GM21515 (cell line): ENCODE results near the gene IKZF2.

Experiments
- ATAC-seq: cut with Tn5 transposase; IDR thresholded peaks from one replicate; pipeline ENCODE4 v1.9.1; 2021; ENCODE audit not compliant: unreplicated experiment

IKZF2 gene

GRCh38 chr2:213151437-213152064, at the start of gene IKZF2:
IKZF2 (minus strand) TSS chr2:213151612; CDS start chr2:213148629, 2,983 bp downstream.
- ATAC-seq, result peak; percentile 71

GRCh38 chr2:213199871-213200270, 48.5 kb upstream of the IKZF2 start:
- no peak for ATAC-seq

- ATAC-seq, result no peak
Measured at GRCh38 chr2:213189001-213189899, 37.8 kb upstream of the IKZF2 start.

GRCh38 chr2:213188533-213188867, 37.1 kb upstream of the IKZF2 start:
- ATAC-seq, result no peak

- ATAC-seq, result no peak
Measured at GRCh38 chr2:213187833-213188532, 36.6 kb upstream of the IKZF2 start.

GRCh38 chr2:213187386-213187785, 36.0 kb upstream of the IKZF2 start:
- no peak for ATAC-seq

GRCh38 chr2:213185147-213185822, 33.9 kb upstream of the IKZF2 start:
- ATAC-seq, result peak; percentile 95

- no peak for ATAC-seq
Measured at GRCh38 chr2:213181712-213182111, 30.3 kb upstream of the IKZF2 start.

GRCh38 chr2:213177679-213178078, 26.3 kb upstream of the IKZF2 start:
- no peak for ATAC-seq

GRCh38 chr2:213175673-213176247, 24.3 kb upstream of the IKZF2 start:
- ATAC-seq, result no peak

GRCh38 chr2:213172641-213173040, 21.2 kb upstream of the IKZF2 start:
- ATAC-seq, result no peak

- ATAC-seq, result no peak
Measured at GRCh38 chr2:213171147-213171546, 19.7 kb upstream of the IKZF2 start.

- no peak for ATAC-seq
Measured at GRCh38 chr2:213167271-213167930, 16.0 kb upstream of the IKZF2 start.

GRCh38 chr2:213166109-213166508, 14.7 kb upstream of the IKZF2 start:
- peak; percentile 99 for ATAC-seq

- no peak for ATAC-seq
Measured at GRCh38 chr2:213164263-213164662, 12.9 kb upstream of the IKZF2 start.

GRCh38 chr2:213162516-213163118, 11.2 kb upstream of the IKZF2 start:
- no peak for ATAC-seq

- ATAC-seq, result no peak
Measured at GRCh38 chr2:213161759-213162515, 10.5 kb upstream of the IKZF2 start.

GRCh38 chr2:213159768-213160167, 8.4 kb upstream of the IKZF2 start:
- ATAC-seq, result no peak

- peak; percentile 61 for ATAC-seq
Measured at GRCh38 chr2:213157242-213157641, 5.8 kb upstream of the IKZF2 start.
